HG03457 (cell line): ENCODE results near the gene QKI.
"Not testable (repeated sequence)": the region's sequence is repeated elsewhere in the genome, so short reads cannot be mapped to it uniquely, and the experiment has no call there.

ENCODE experiments used
- ATAC-seq: cut with Tn5 transposase; IDR thresholded peaks from one replicate; pipeline ENCODE4 v1.9.1; 2021; ENCODE audit warnings: moderate number of reproducible peaks; ENCODE audit not compliant: unreplicated experiment

The QKI gene

GRCh38 chr6:163413345-163414116 is 987 bp upstream of the QKI start:
- ATAC-seq: peak; percentile 33

GRCh38 chr6:163414946-163415619 is 565 bp downstream of the QKI start:
- ATAC-seq: no peak

- ATAC-seq: no peak
These were observed 1.4 kb downstream of the QKI start for GRCh38 chr6:163415620-163416556.

- no peak for ATAC-seq
These were observed 2.2 kb downstream of the QKI start for GRCh38 chr6:163416557-163417253.

GRCh38 chr6:163417595-163417994 is 3.1 kb downstream of the QKI start:
- ATAC-seq: no peak

GRCh38 chr6:163418311-163419029 is 4.0 kb downstream of the QKI start:
- no peak for ATAC-seq

- ATAC-seq: no peak
These were observed 5.1 kb downstream of the QKI start for GRCh38 chr6:163419413-163420288.

GRCh38 chr6:163420289-163420614 is 5.7 kb downstream of the QKI start:
- no peak for ATAC-seq

GRCh38 chr6:163422550-163422949 is 8.0 kb downstream of the QKI start:
- no peak for ATAC-seq

- ATAC-seq: no peak
These were observed 9.2 kb downstream of the QKI start for GRCh38 chr6:163423696-163424095.

GRCh38 chr6:163427498-163428254 is 13.2 kb downstream of the QKI start:
- ATAC-seq: no peak

GRCh38 chr6:163428373-163428772 is 13.9 kb downstream of the QKI start:
- no peak for ATAC-seq

- ATAC-seq: no peak
These were observed 15.4 kb downstream of the QKI start for GRCh38 chr6:163429858-163430448.

GRCh38 chr6:163432300-163432699 is 17.8 kb downstream of the QKI start:
- no peak for ATAC-seq

- ATAC-seq: not testable (repeated sequence)
These were observed 19.0 kb downstream of the QKI start for GRCh38 chr6:163433486-163433885.

GRCh38 chr6:163435023-163435422 is 20.5 kb downstream of the QKI start:
- no peak for ATAC-seq

GRCh38 chr6:163436843-163437242 is 22.3 kb downstream of the QKI start:
- ATAC-seq: no peak

GRCh38 chr6:163437466-163437865 is 22.9 kb downstream of the QKI start:
- no peak for ATAC-seq
